ENCODE data around the gene PTPN4.
"Not testable (repeated sequence)": the region's sequence is repeated elsewhere in the genome, so short reads cannot be mapped to it uniquely, and the experiment has no call there.

The PTPN4 gene

GRCh38 chr2:119982506-119982905, 222.8 kb downstream of the PTPN4 start:
- DNase-seq = no peak

GRCh38 chr2:119983108-119983507, 223.4 kb downstream of the PTPN4 start:
- no peak for DNase-seq

- no peak for DNase-seq
Measured at GRCh38 chr2:119996148-119996547, 236.4 kb downstream of the PTPN4 start.

GRCh38 chr2:119996896-119997891, 237.5 kb downstream of the PTPN4 start:
- not testable (repeated sequence) for DNase-seq

- no peak for DNase-seq
Measured at GRCh38 chr2:120001471-120001870, 241.7 kb downstream of the PTPN4 start.

- no peak for DNase-seq
Measured at GRCh38 chr2:120004254-120004653, 244.5 kb downstream of the PTPN4 start.

GRCh38 chr2:120005834-120006521, 246.3 kb downstream of the PTPN4 start:
- no peak for DNase-seq

- no peak for DNase-seq
Measured at GRCh38 chr2:120007851-120008250, 248.1 kb downstream of the PTPN4 start.

GRCh38 chr2:120012363-120012762, 252.6 kb downstream of the PTPN4 start:
- DNase-seq = no peak

GRCh38 chr2:120012771-120013596, 253.3 kb downstream of the PTPN4 start, which contains the start of gene EPB41L5:
Gene EPB41L5 (plus strand): TSS chr2:120013077. CDS start chr2:120019085, 6,008 bp downstream.
- peak; percentile 85 for DNase-seq

GRCh38 chr2:120013597-120014223, 254.0 kb downstream of the PTPN4 start:
- no peak for DNase-seq

GRCh38 chr2:120014226-120014980, 254.7 kb downstream of the PTPN4 start:
- DNase-seq = no peak

GRCh38 chr2:120016800-120017199, 257.1 kb downstream of the PTPN4 start:
- no peak for DNase-seq

- no peak for DNase-seq
Measured at GRCh38 chr2:120017201-120017600, 257.5 kb downstream of the PTPN4 start.

- no peak for DNase-seq
Measured at GRCh38 chr2:120018549-120018948, 258.8 kb downstream of the PTPN4 start.

- no peak for DNase-seq
Measured at GRCh38 chr2:120020554-120020953, 260.8 kb downstream of the PTPN4 start.

- not testable (repeated sequence) for DNase-seq
Measured at GRCh38 chr2:120022505-120022904, 262.8 kb downstream of the PTPN4 start.

- no peak for DNase-seq
Measured at GRCh38 chr2:120026890-120027289, 267.2 kb downstream of the PTPN4 start.

GRCh38 chr2:120028795-120029194, 269.1 kb downstream of the PTPN4 start:
- no peak for DNase-seq

GRCh38 chr2:120029672-120030640, 270.2 kb downstream of the PTPN4 start:
- no peak for DNase-seq

Data from NCI-H526 treated with DMSO at 0.1 percent for 48 hours (cell line).